Activated B cell treated with CpG ODN at 0.5 μM for 24 hours (primary cell): Measurements from ENCODE around the gene WDPCP. TPM values are rescaled to one million over a fixed set of nuclear protein-coding genes. Genes with fewer than 3 reads are reported as not detected.

ENCODE experiments used
- ATAC-seq: fragments of 200-7000 bp; cut with Tn5 transposase; one replicate; pipeline ENCODE4 v1.10.0; 2021; ENCODE audit warnings: low read depth, mild to moderate bottlenecking, moderate library complexity
- CTCF ChIA-PET: fragments of 350-600 bp; sonication (Branson Sonifier 250); formaldehyde crosslinking; loops from one replicate; lab custom pipeline; 2021; ENCODE audit warnings: antibody characterized with exemption; lab: Charles Lee
- POLR2A ChIA-PET: fragments of 350-600 bp; sonication (Branson Sonifier 250); formaldehyde crosslinking; loops from one replicate; lab custom pipeline; 2021; ENCODE audit warnings: antibody characterized with exemption; lab: Charles Lee
- DNase-seq: peaks from one replicate; pipeline ENCODE4 v3.0.0; 2022
- H3K27ac Mint-ChIP-seq: one replicate; pipeline ENCODE4 v1.8.0; 2020; ENCODE audit warnings: mixed read lengths
- H3K27me3 Mint-ChIP-seq: one replicate; pipeline ENCODE4 v1.8.0; 2021; ENCODE audit warnings: mixed read lengths
- H3K36me3 Mint-ChIP-seq: one replicate; pipeline ENCODE4 v1.8.0; 2021; ENCODE audit warnings: low read depth, mixed read lengths
- H3K4me1 Mint-ChIP-seq: one replicate; pipeline ENCODE4 v1.8.0; 2021; ENCODE audit warnings: mixed read lengths
- H3K4me3 Mint-ChIP-seq: one replicate; pipeline ENCODE4 v1.8.0; 2020; ENCODE audit warnings: mild to moderate bottlenecking, mixed read lengths
- H3K9me3 Mint-ChIP-seq: one replicate; pipeline ENCODE4 v1.8.0; 2020; ENCODE audit warnings: mixed read lengths
- CTCF ChIP-seq: fragments of 200-600 bp; IDR thresholded peaks from one replicate; pipeline ENCODE4 v1.8.0; 2022; ENCODE audit warnings: antibody characterized with exemption, mild to moderate bottlenecking
- intact Hi-C: fragments of 100-400 bp; cut with micrococcal nuclease; formaldehyde crosslinking; loops from one replicate; pipeline ENCODE4 v1.15.1; 2024
- total RNA-seq: library from RNA; stranded (reverse); gene quantifications from 2 replicates; pipeline ENCODE4 v1.2.3, GENCODE V29; 2022

The WDPCP gene
- total RNA-seq, 1 donor from 2014 or later, result 12.9 TPM

GRCh38 chr2:63555931-63556330 is 32.3 kb downstream of the WDPCP start:
- Mint-ChIP-seq H3K27me3 (no peaks in the 10 kb centered on the region), H3K36me3 (peaks cover 45% of the 10 kb centered on the region), H3K9me3 (peaks cover 26% of the 10 kb centered on the region), H3K4me1 (no peaks in the 10 kb centered on the region), H3K27ac (no peak overlapping the region), H3K4me3 (no peak overlapping the region)
- ChIA-PET POLR2A (no interaction called here), CTCF (no interaction called here)
- intact Hi-C loops, result no loop called here
- TF ChIP-seq CTCF, result no peak
- ATAC-seq (no peak), DNase-seq (no peak)

- Mint-ChIP-seq H3K9me3 (peaks cover 21% of the 10 kb centered on the region), H3K36me3 (peaks cover 41% of the 10 kb centered on the region), H3K27me3 (no peaks in the 10 kb centered on the region), H3K4me3 (no peak overlapping the region), H3K27ac (no peak overlapping the region), H3K4me1 (peaks cover 1% of the 10 kb centered on the region)
- ChIA-PET POLR2A (no interaction called here), CTCF (no interaction called here)
- intact Hi-C loops, result no loop called here
- no peak for DNase-seq
- no peak for TF ChIP-seq CTCF
- ATAC-seq, result no peak
Measured at GRCh38 chr2:63555299-63555698, 33.0 kb downstream of the WDPCP start.

- ATAC-seq, result no peak
- DNase-seq, result no peak
- CTCF ChIA-PET, result no interaction called here
- TF ChIP-seq CTCF, result no peak
- POLR2A ChIA-PET, result no interaction called here
- intact Hi-C loops, result no loop called here
- Mint-ChIP-seq H3K4me1 (peaks cover 4% of the 10 kb centered on the region), H3K27me3 (no peaks in the 10 kb centered on the region), H3K27ac (no peak overlapping the region), H3K9me3 (peaks cover 14% of the 10 kb centered on the region), H3K36me3 (peaks cover 28% of the 10 kb centered on the region), H3K4me3 (no peak overlapping the region)
Measured at GRCh38 chr2:63553049-63553448, 35.2 kb downstream of the WDPCP start.

GRCh38 chr2:63545023-63545422 is 43.3 kb downstream of the WDPCP start:
- no peak overlapping the region for H3K27ac Mint-ChIP-seq
- intact Hi-C loops, result no loop called here
- CTCF ChIA-PET, result no interaction called here

GRCh38 chr2:63544017-63544627 is 44.2 kb downstream of the WDPCP start:
- CTCF ChIA-PET, result interaction anchor here (1.0 to 1.3 kb wide), 2 partner anchors 317 to 1087 kb away, joined by 5 to 8 read pairs; no protein-coding TSS in a partner anchor
- TF ChIP-seq CTCF, result no peak
- Mint-ChIP-seq H3K4me3 (no peak overlapping the region), H3K9me3 (peaks cover 3% of the 10 kb centered on the region), H3K36me3 (no peaks in the 10 kb centered on the region), H3K4me1 (peaks cover 4% of the 10 kb centered on the region), H3K27ac (no peak overlapping the region), H3K27me3 (no peaks in the 10 kb centered on the region)
- POLR2A ChIA-PET, result no interaction called here
- intact Hi-C loops, result loop anchor here (1.0 kb wide), 1 partner anchor 1087 kb away; no protein-coding TSS in a partner anchor
- no peak for ATAC-seq
- DNase-seq, result no peak

More at GRCh38 chr2:63545023-63545422, 43.3 kb downstream of the WDPCP start:
- TF ChIP-seq CTCF, result no peak
- H3K4me1 Mint-ChIP-seq, result peaks cover 4% of the 10 kb centered on the region
- ATAC-seq, result no peak
- DNase-seq, result no peak
- H3K4me3 Mint-ChIP-seq, result no peak overlapping the region
- POLR2A ChIA-PET, result no interaction called here
- H3K36me3 Mint-ChIP-seq, result no peaks in the 10 kb centered on the region
- H3K9me3 Mint-ChIP-seq, result peaks cover 3% of the 10 kb centered on the region
- H3K27me3 Mint-ChIP-seq, result no peaks in the 10 kb centered on the region
